Left lung (tissue), 10 donors: ENCODE measurements around the gene RPRD1A. TPM values are rescaled to one million over a fixed set of nuclear protein-coding genes. Genes with fewer than 3 reads are reported as not detected.

ENCODE experiments used
- ATAC-seq: fragments of 200-7000 bp; cut with Tn5 transposase; one replicate; pipeline ENCODE4 v1.9.1; 2020; ENCODE audit warnings: moderate library complexity
- DNase-seq, 4 donors: peaks; one replicate each; pipeline ENCODE4 v3.0.0-alpha.2; 2013 to 2020
- H3K27ac ChIP-seq, 2 donors: fragments of 200-600 bp; sonication (generic) in 1 of 2; one replicate each; pipeline versions ENCODE4 v1.5.0 to v1.8.0; 2020 to 2021
- H3K27me3 ChIP-seq, 2 donors: fragments of 200-600 bp; sonication (generic) in 1 of 2; one replicate each; pipeline versions ENCODE4 v1.5.0 to v1.8.0; 2020 to 2021
- H3K36me3 ChIP-seq, 2 donors: fragments of 200-600 bp; sonication (generic) in 1 of 2; one replicate each; pipeline versions ENCODE4 v1.5.0 to v1.8.0; 2020 to 2021
- H3K4me1 ChIP-seq, 2 donors: fragments of 200-600 bp; one replicate each; pipeline ENCODE4 v1.8.0; 2021
- H3K4me3 ChIP-seq, 2 donors: fragments of 200-600 bp; sonication (generic) in 1 of 2; one replicate each; pipeline versions ENCODE4 v1.5.0 to v1.8.0; 2020 to 2021; ENCODE audit warnings: mild to moderate bottlenecking in 1 of 2
- H3K9me3 ChIP-seq, 2 donors: fragments of 200-600 bp; sonication (generic) in 1 of 2; one replicate each; pipeline versions ENCODE4 v1.5.0 to v1.8.0; 2020 to 2021
- intact Hi-C, 2 donors: fragments of 100-400 bp; cut with DNase I; formaldehyde crosslinking; loops; one replicate each; pipeline versions ENCODE4 v1.11.2 to v1.14.2; 2022
- polyA plus RNA-seq, 6 donors: library from polyadenylated mRNA; unstranded; fragments of 120-200 nt; gene quantifications; one replicate each; pipeline ENCODE4 v1.2.1, GENCODE V29; 2013; ENCODE audit not compliant: insufficient read length in 6 of 6
- total RNA-seq, 2 donors: library from RNA; stranded (reverse); fragmentation: NEBNext Ultra II Directional; extraction: Animal tissue kit (Norgen Biotek cat#: 25700); gene quantifications; one replicate each; pipeline ENCODE4 v1.2.1, GENCODE V29; 2021
- TF ChIP-seq, protein P1 (sequence below), 2 donors: fragments of 200-600 bp; sonication (generic) in 1 of 2; IDR thresholded peaks; one replicate each; pipeline versions ENCODE4 v1.5.0 to v1.8.0; 2021; ENCODE audit warnings: antibody characterized with exemption in 2 of 2
- donor health status: DM: no; HTN: yes; CAD: no.
- donor health status: DM: no; HTN: no; CAD: no.

Gene RPRD1A
- total and polyA plus RNA-seq, 8 donors, result 37.3 to 63.7 (median 56.8) TPM

DNA sequence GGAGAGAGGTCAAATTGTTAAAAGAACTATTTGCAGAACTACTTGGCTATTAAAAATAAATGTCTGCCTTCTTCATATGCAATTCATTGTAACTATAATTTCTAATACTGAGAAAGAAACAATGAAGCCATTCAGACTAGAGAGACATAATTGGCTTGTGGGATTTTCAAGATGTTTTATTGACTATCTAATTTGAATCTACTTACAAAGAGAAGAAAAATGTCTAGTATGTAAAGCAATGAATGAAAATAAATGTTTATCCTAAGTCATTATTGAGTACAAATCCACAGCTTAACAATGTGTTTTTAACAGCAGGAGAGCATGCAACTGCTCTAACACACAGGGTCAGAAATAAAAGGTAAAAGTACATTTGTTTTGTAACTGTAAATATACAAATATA, 75.7 kb downstream of the RPRD1A start:
- DNase-seq (no peak), ATAC-seq (no peak)
- Histone ChIP-seq H3K27me3 (no peaks in the 10 kb centered on the region), H3K36me3 (peaks cover 0 to 24% of the 10 kb centered on the region in 2 donors), H3K9me3 (no peaks in the 10 kb centered on the region), H3K4me3 (no peak overlapping the region), H3K27ac (no peak overlapping the region), H3K4me1 (no peaks in the 10 kb centered on the region)
- intact Hi-C loops, result no loop called here
- TF ChIP-seq, protein P1, sequence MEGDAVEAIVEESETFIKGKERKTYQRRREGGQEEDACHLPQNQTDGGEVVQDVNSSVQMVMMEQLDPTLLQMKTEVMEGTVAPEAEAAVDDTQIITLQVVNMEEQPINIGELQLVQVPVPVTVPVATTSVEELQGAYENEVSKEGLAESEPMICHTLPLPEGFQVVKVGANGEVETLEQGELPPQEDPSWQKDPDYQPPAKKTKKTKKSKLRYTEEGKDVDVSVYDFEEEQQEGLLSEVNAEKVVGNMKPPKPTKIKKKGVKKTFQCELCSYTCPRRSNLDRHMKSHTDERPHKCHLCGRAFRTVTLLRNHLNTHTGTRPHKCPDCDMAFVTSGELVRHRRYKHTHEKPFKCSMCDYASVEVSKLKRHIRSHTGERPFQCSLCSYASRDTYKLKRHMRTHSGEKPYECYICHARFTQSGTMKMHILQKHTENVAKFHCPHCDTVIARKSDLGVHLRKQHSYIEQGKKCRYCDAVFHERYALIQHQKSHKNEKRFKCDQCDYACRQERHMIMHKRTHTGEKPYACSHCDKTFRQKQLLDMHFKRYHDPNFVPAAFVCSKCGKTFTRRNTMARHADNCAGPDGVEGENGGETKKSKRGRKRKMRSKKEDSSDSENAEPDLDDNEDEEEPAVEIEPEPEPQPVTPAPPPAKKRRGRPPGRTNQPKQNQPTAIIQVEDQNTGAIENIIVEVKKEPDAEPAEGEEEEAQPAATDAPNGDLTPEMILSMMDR (IDR thresholded peaks at IDR 0.05), result no peak

DNA sequence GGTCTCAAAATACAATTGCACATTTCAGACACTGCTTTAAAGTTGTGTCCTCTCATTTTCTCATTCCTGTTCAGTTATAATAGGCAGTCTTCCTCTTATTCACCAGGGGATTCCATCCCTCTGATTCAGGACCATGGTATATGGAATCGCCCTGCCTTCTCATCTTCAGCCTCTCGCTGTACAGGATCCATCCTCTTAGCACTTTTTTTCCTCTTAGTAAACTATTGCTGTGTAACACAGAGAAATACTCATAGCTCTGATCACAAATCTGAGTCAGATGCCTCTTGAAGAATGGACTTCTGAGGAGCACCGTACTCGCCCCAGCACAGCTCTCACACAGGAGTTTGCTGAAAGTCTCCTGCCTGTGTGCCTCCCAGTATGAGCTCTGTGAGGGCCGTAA, 83.5 kb downstream of the RPRD1A start:
- H3K4me3 ChIP-seq, result no peak overlapping the region
- intact Hi-C loops, result no loop called here
- peaks cover 0 to 40% of the 10 kb centered on the region in 2 donors for H3K36me3 ChIP-seq
- TF ChIP-seq, protein P1 (IDR thresholded peaks at IDR 0.05), result no peak
- H3K4me1 ChIP-seq, result no peaks in the 10 kb centered on the region
- H3K9me3 ChIP-seq, result no peaks in the 10 kb centered on the region
- ATAC-seq (no peak), DNase-seq (no peak)
- H3K27me3 ChIP-seq, result no peaks in the 10 kb centered on the region
- H3K27ac ChIP-seq, result no peak overlapping the region

DNA sequence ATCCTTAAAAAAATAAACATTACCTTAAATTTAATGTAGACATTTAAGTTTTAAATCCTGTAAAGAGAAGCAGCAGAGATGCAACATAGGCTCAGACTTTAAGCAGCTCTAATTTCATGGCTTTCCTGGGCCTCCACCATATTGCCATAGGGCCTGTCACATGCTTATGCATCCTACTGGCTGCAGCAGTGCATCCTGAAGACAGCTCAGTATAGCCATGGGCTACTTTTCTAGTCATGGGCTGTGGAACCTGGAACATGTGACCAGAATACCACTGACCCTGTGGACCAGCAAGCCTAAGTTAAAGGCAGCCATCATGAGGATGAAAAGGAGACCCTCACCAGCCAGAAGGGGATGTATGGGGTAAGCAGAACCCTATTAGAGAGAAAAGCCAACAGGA, 84.2 kb downstream of the RPRD1A start:
- no peak for ATAC-seq
- H3K27ac ChIP-seq, result no peak overlapping the region
- no peaks in the 10 kb centered on the region for H3K9me3 ChIP-seq
- TF ChIP-seq, protein P1 (IDR thresholded peaks at IDR 0.05), result no peak
- intact Hi-C loops, result no loop called here
- peaks cover 0 to 43% of the 10 kb centered on the region in 2 donors for H3K36me3 ChIP-seq
- no peaks in the 10 kb centered on the region for H3K27me3 ChIP-seq
- no peaks in the 10 kb centered on the region for H3K4me1 ChIP-seq
- no peak for DNase-seq
- no peak overlapping the region for H3K4me3 ChIP-seq

DNA sequence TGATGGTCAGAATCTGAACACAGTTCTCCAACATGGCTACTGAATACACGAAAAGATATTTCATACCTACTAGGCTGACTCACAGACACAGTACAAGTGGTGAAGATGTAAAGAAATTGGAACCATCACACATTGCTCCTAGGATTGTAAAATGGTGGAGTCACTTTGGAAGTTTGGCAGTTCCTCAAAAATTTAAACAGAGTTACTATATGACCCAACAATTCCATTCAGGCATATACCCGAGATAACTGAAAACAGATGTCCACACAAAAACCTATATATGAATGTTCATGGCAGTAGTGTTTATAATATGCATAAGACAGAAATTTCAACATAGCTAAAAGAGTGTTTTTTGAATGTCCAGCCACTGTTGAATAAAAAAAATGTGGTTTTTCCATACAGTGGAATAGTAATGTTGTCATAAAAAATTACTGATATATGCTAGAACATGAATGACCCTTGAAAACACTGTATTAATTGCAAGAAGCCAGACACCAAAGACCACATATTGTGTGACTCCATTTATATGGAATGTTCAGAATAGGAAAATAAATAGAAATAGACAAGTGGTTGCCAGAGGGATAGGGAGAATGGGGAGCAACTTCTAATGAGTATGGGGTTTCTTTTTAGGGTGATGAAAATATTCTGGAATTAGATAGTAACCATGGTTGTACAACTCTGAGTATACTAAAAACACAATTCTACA, 84.8 kb downstream of the RPRD1A start:
- TF ChIP-seq, protein P1 (IDR thresholded peaks at IDR 0.05), result no peak
- no peak for ATAC-seq
- peaks cover 0 to 49% of the 10 kb centered on the region in 2 donors for H3K36me3 ChIP-seq

DNA sequence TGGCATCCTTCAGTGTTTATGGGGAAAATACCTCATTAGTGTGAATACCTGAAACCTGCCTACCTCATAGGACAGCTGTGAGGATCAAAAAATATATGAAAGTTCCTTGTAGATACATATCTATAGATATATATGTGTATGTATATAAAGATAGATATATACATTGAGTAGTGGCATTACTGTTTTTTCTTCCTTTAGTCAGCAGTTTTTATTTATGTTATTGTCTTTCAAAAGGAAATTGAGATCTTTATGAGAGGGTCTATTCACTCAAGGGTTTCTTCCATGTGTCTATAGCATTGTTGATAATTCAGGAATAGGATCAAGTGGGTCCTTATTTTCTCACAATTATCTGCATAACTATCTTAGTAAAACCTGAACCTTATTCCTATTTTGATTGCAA, 88.2 kb downstream of the RPRD1A start:
- intact Hi-C loops, result no loop called here
- ATAC-seq, result no peak
- no peak overlapping the region for H3K4me3 ChIP-seq

More for the DNA sequence above, 84.8 kb downstream of the RPRD1A start:
- intact Hi-C loops, result no loop called here
- Histone ChIP-seq H3K27ac (no peak overlapping the region), H3K9me3 (no peaks in the 10 kb centered on the region), H3K4me3 (no peak overlapping the region), H3K4me1 (no peaks in the 10 kb centered on the region), H3K27me3 (no peaks in the 10 kb centered on the region)
- DNase-seq, result no peak

More for the DNA sequence above, 88.2 kb downstream of the RPRD1A start:
- Histone ChIP-seq H3K36me3 (peaks cover 0 to 79% of the 10 kb centered on the region in 2 donors), H3K27me3 (no peaks in the 10 kb centered on the region), H3K27ac (no peak overlapping the region), H3K9me3 (no peaks in the 10 kb centered on the region), H3K4me1 (peaks cover 0 to 8% of the 10 kb centered on the region in 2 donors)
- DNase-seq, result no peak
- TF ChIP-seq, protein P1 (IDR thresholded peaks at IDR 0.05), result no peak
